Activated CD4-positive, alpha-beta T cell treated with anti-CD3 and anti-CD28 coated beads, Interleukin-10, Interleukin-2, amounts not matched to agents 100 ng/mL and 50 ng/mL, durations not matched to agents 16 hours and 8 hours (primary cell): ENCODE results near the gene CDC20B.
"Not testable (repeated sequence)": the region's sequence is repeated elsewhere in the genome, so short reads cannot be mapped to it uniquely, and the experiment has no call there.

Source experiments
- DNase-seq: peaks from one replicate; pipeline ENCODE4 v3.0.0-alpha.2; 2020

The CDC20B gene

GRCh38 chr5:55101556-55102276, 71.3 kb downstream of the CDC20B start:
- DNase-seq, result peak; percentile 72

- DNase-seq, result not testable (repeated sequence)
Measured at GRCh38 chr5:55101148-55101547, 71.8 kb downstream of the CDC20B start.

- DNase-seq, result peak; percentile 27
Measured at GRCh38 chr5:55096861-55097260, 76.1 kb downstream of the CDC20B start.

GRCh38 chr5:55096182-55096581, 76.8 kb downstream of the CDC20B start:
- DNase-seq, result peak; percentile 55

- not testable (repeated sequence) for DNase-seq
Measured at GRCh38 chr5:55091011-55091410, 82.0 kb downstream of the CDC20B start.

GRCh38 chr5:55089301-55089700, 83.7 kb downstream of the CDC20B start:
- not testable (repeated sequence) for DNase-seq

- no peak for DNase-seq
Measured at GRCh38 chr5:55081541-55081940, 91.4 kb downstream of the CDC20B start.

- DNase-seq, result peak; percentile 38
Measured at GRCh38 chr5:55073211-55073610, 99.8 kb downstream of the CDC20B start.

GRCh38 chr5:55072666-55073065, 100.3 kb downstream of the CDC20B start:
- peak; percentile 87 for DNase-seq

GRCh38 chr5:55071413-55071812, 101.6 kb downstream of the CDC20B start:
- no peak for DNase-seq

GRCh38 chr5:55070968-55071367, 102.0 kb downstream of the CDC20B start:
- DNase-seq, result peak; percentile 54

GRCh38 chr5:55066277-55066676, 106.7 kb downstream of the CDC20B start:
- peak; percentile 58 for DNase-seq

GRCh38 chr5:55064523-55064922, 108.5 kb downstream of the CDC20B start:
- no peak for DNase-seq

GRCh38 chr5:55063899-55064298, 109.1 kb downstream of the CDC20B start:
- no peak for DNase-seq

GRCh38 chr5:55063220-55063863, 109.6 kb downstream of the CDC20B start:
- no peak for DNase-seq
